ENCODE data around the gene LTB4R2. TPM values are rescaled to one million over a fixed set of nuclear protein-coding genes. Genes with fewer than 3 reads are reported as not detected.

The LTB4R2 gene
- total and polyA plus RNA-seq, 12 donors: 0.51 to 2.4 (median 1.1) TPM

DNA sequence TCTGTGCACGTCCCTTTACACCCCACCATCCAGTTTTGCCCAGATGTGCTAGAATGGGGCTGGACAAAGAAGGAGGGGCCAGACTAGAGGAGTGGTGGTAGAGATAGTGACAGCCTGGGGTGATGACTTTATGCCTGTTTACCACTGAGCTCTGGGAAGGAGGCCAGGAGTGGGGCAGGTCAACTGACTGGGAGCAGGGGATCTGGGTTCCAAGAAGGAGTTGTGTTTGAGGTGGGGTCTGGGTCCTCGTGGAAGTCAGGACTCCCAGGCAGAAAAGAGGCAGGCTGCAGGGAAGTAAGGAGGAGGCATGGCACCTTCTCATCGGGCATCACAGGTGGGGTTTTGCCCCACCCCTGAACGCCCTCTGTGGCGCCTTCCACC, 315 bp downstream of the LTB4R2 start:
- TF ChIP-seq, protein P1, sequence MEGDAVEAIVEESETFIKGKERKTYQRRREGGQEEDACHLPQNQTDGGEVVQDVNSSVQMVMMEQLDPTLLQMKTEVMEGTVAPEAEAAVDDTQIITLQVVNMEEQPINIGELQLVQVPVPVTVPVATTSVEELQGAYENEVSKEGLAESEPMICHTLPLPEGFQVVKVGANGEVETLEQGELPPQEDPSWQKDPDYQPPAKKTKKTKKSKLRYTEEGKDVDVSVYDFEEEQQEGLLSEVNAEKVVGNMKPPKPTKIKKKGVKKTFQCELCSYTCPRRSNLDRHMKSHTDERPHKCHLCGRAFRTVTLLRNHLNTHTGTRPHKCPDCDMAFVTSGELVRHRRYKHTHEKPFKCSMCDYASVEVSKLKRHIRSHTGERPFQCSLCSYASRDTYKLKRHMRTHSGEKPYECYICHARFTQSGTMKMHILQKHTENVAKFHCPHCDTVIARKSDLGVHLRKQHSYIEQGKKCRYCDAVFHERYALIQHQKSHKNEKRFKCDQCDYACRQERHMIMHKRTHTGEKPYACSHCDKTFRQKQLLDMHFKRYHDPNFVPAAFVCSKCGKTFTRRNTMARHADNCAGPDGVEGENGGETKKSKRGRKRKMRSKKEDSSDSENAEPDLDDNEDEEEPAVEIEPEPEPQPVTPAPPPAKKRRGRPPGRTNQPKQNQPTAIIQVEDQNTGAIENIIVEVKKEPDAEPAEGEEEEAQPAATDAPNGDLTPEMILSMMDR (IDR thresholded peaks at IDR 0.05): no peak
- H3K27me3 ChIP-seq: no peaks in the 10 kb centered on the region
- intact Hi-C loops (cut with DNase I): loop anchor here in 1 of 10 donors (5.0 kb wide), 1 partner anchor 298 kb away; no protein-coding TSS in a partner anchor

GRCh38 chr14:24310646-24311604, 985 bp downstream of the LTB4R2 start, which contains the start of gene LTB4R:
Gene LTB4R, plus strand, starts transcription at chr14:24311502. Its CDS starts 4,150 bp downstream, at chr14:24315652.
- ATAC-seq (peak; percentile 70 to 91 (median 78)), DNase-seq (peak; percentile 63 to 83)
- intact Hi-C loops (cut with DNase I): loop anchor here in 1 of 10 donors (5.0 kb wide), 1 partner anchor 299 kb away; no protein-coding TSS in a partner anchor
- TF ChIP-seq, protein P1 (IDR thresholded peaks at IDR 0.05): peak; percentile 11 to 64 (median 40)
- Histone ChIP-seq H3K27ac (peak within 1 kb of the TSS; percentile 69 to 96 (median 86)), H3K4me3 (peak within 1 kb of the TSS; percentile 45 to 71 (median 62)), H3K9me3 (no peaks in the 10 kb centered on the region), H3K4me1 (peaks cover 15 to 83% (median 66%) of the 10 kb centered on the region in 9 donors), H3K27me3 (no peaks in the 10 kb centered on the region), H3K36me3 (peaks cover 0 to 20% (median 8%) of the 10 kb centered on the region in 9 donors)
- WGBS, 2 donors: 6 to 10% methylated on average over 99 of the region's 99 CpGs

More for the DNA sequence above, 315 bp downstream of the LTB4R2 start:
- DNase-seq (no peak), ATAC-seq (peak in 1 of 8 donors; percentile 4)
- Histone ChIP-seq H3K27ac (peak overlapping the region; percentile 69 to 96 (median 86)), H3K9me3 (no peaks in the 10 kb centered on the region), H3K4me1 (peaks cover 14 to 77% (median 60%) of the 10 kb centered on the region in 9 donors), H3K36me3 (peaks cover 0 to 27% (median 14%) of the 10 kb centered on the region in 9 donors), H3K4me3 (peak overlapping the region; percentile 45 to 71 (median 62))
- 37 to 45% methylated on average over 5 of the region's 5 CpGs for WGBS, 2 donors

DNA sequence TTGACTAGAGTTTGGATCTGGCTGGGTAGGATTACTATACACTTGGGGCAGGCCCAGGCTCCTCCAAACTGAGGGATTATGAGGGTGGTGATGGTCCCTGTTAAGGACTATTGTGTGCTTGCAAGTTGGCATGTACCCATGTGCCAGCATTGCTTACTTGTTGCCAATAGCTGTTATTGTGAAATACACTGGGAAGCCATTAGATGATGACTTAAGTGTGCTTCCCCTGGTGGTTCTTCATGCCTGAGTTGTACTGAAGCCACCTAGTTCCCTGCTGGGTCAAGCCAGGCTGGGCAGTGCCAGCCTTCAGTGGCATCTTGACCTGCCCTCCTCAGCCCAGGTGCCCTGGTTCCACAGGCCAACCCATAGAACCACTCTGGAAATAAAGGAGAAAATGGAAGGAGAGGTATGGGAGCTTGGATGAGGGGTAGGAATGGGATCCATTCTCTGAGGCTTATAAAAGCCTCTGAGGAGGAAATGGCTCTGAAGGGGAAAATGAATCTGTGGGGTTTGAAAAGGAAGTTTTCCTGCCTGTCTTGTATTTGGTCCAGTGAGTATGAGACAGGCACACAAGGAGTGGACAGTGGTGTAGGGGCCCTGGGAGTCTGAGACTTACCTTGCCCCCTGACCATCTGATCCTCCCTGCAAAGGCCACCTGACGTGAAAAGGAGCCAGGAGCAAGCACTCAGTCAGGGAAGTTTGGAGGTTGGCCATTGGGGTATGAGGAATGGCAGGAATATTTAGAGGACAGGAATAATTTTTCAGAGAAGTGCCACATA, 2.1 kb downstream of the LTB4R2 start:
- peaks cover 0 to 9% (median 0%) of the 10 kb centered on the region in 9 donors for H3K36me3 ChIP-seq
- peak overlapping the region; percentile 69 to 96 (median 86) for H3K27ac ChIP-seq
- H3K27me3 ChIP-seq: peaks cover 0 to 10% (median 0%) of the 10 kb centered on the region in 7 donors
- peaks cover 22 to 94% (median 77%) of the 10 kb centered on the region in 9 donors for H3K4me1 ChIP-seq
- peak overlapping the region in 9 of 10 donors; percentile 45 to 71 (median 62) for H3K4me3 ChIP-seq
- TF ChIP-seq, protein P1 (IDR thresholded peaks at IDR 0.05): no peak
- intact Hi-C loops (cut with DNase I): loop anchor here in 1 of 10 donors (5.0 kb wide), 1 partner anchor 300 kb away; no protein-coding TSS in a partner anchor
- DNase-seq (no peak), ATAC-seq (peak in 1 of 8 donors; percentile 3)
- H3K9me3 ChIP-seq: no peaks in the 10 kb centered on the region
- 91 to 95% methylated on average over 1 of the region's 1 CpG for WGBS, 2 donors

Measured in heart right ventricle (tissue), 16 donors.